HG03378 (cell line): ENCODE data around the gene CRIP2.

ENCODE experiments used
- ATAC-seq: cut with Tn5 transposase; IDR thresholded peaks from one replicate; pipeline ENCODE4 v1.9.1; 2021; ENCODE audit warnings: mild to moderate bottlenecking, moderate library complexity; ENCODE audit not compliant: unreplicated experiment

The CRIP2 gene

DNA sequence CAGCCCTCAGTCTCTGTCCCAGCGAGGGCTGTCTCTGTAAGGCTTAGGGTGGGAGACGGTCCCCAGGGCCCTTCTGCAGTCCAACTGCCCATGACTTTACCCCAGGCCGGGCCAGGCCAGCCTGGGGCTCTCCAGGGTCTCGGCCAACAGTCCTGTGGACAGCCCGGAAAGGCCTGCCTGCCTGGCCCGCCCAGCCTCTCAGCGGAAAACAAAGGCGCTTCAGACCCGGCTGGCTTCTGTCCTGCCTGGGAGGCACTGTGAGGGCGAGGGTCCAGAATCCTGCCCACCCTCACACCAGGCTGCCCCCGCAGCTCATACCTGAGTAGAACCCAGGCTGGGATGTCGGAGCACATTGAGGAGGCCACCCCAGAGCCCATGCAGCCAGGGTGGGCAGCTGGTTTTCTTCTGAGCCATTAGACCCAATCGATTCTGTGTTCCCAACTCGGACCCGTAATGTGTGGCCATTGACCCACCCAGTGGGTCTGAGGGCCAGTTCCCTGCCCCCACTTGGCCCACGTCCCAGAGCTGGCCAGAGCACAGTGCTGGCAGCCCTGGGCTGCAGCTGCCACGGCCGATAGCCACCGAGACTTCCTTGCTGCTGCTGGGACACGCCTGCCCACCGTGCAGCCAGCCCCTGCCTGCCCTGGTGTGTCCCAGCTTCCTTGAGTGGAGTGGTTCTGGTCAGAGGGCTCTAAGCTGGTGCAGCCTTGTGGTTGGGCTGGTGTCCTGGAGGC, 1.6 kb downstream of the CRIP2 start:
- ATAC-seq: no peak

- no peak for ATAC-seq
These were observed 2.4 kb downstream of the CRIP2 start for GRCh38 chr14:105476831-105477659.

- ATAC-seq: no peak
These were observed 3.2 kb downstream of the CRIP2 start for GRCh38 chr14:105477660-105478397.

- no peak for ATAC-seq
These were observed 4.0 kb downstream of the CRIP2 start for GRCh38 chr14:105478398-105479251.

DNA sequence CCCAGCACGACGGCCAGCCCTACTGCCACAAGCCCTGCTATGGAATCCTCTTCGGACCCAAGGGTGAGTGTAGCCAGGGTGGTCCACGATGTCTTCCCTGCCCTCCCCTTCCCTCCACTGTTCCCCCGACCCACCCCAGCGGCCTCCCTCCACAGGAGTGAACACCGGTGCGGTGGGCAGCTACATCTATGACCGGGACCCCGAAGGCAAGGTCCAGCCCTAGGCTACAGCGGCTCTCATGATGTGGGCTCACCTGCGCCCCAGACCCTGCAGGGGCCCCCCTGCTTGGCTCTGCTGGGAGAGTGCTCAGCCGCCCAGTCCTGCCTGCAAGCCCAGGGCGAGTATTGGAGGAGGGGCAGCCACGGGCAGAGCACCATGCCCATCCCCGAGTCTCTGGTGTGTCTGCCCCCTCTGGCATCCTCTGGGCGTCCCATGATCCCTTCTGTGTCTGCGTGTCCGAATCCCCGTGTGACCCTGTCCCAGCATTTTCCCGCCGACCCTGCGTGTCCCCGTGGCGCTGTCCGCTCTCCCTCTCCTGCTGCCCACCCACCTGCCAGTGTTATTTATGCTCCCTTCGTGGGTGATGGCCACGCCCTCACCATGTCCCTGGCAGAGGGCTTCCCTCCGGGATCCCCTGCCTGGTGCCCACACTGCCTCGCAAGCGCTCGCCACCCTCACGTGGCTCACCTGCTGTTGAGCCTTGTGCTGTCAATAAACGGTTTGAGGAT, 5.0 kb downstream of the CRIP2 start:
- no peak for ATAC-seq

GRCh38 chr14:105480199-105480746, 5.7 kb downstream of the CRIP2 start:
- ATAC-seq: no peak

DNA sequence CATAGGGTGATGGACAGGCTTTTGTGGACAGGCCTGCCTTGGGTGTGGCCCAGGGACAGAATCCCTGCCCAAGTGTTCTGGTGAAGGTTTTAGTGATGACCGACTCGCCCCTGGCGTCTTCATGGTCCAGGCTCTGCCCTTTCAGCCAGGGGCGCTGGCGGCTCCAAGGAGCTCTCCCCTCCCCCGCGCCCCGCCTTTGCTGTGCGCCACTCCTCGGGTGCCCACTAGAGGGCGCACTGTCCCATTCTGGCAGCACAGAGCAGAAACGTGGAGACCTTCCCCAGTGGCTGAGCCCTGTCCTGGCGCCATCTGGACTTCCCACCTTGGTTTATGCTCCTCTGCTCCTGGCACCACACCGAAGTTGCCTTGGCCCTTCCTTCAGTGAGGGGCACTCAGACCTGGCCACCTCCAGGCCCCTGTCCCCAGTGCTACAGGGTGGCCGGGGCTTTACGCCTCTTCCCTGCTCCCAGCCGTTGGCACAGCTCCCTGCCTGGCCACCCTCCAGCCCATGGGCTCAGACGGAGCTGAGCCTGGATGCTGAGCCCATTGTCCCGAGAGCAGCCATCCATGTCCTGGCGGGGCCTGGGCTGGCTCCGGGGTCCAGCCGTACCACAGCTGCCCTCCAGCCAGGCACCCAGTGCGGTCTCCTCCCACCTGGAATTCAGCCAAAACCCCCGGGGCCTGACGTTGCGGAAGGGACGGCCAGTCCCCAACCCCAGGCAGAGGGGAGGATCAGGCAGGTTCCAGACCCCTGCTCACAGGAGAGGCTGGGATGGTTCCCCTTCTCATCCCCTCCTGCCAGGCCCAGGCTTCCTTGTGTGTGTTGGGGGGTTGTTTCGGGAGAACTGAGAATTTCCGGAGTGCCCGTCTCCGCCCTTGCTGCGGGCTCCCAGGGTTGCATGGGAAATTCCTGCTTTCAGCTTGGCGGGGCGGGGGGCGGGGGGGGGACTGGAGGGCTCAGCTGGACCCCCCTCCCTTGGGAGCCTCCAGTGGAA, 6.5 kb downstream of the CRIP2 start:
- ATAC-seq: no peak

GRCh38 chr14:105481886-105482457, 7.4 kb downstream of the CRIP2 start:
- ATAC-seq: no peak

DNA sequence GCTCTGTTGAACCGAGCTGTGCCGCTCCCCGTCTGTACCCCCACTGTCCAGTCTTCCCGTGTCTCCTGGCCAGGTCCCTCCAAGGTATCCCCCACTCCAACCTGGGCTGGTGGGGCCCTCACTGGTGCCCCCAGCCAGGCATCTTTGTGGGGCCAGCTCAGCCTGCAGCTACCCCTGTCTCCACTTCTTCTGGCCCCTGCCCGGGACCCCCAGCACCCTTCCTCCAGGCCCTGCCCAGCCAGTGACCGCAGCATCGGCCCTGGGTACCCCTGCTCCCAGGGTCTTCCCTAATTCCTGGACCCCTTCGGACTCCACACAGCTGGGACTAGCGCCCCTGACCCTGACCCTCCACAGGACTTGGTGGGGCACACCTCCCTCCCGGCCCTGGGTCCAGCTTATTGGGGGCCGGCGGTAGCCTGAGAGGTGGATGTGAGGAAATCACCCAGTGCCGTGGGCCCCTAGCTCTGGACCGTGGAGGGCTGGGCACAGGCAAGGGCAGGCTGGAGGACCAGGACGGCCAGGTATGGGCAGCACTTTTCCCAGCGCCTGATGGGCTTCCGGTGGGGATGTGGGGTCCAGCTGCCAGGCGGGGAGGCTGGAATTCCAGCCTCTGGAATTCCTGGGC, 8.0 kb downstream of the CRIP2 start:
- ATAC-seq: no peak

GRCh38 chr14:105483300-105484068, 8.9 kb downstream of the CRIP2 start:
- no peak for ATAC-seq

GRCh38 chr14:105484069-105484996, 9.7 kb downstream of the CRIP2 start:
- no peak for ATAC-seq

DNA sequence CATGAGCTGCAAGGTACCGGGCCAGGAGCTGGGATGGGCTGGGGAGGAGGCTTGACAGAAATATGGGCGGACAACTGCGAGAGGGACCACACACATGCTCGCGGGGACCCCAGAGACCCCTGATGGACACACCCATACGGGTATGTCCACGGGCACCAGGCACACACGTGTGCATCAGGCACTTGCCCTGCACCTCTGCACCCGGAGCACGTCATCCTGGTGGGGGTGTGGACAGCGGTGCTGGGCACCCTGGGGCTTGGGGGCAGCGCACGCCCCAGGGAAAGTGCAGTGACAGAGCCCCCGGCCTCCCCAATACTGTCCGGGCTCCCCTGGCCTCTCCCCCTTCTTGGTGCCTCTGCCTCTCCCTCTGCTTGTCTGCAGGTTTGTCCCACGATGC, 10.4 kb downstream of the CRIP2 start:
- ATAC-seq: no peak

GRCh38 chr14:105485739-105486162, 11.1 kb downstream of the CRIP2 start:
- ATAC-seq: no peak

GRCh38 chr14:105486163-105486973, 11.7 kb downstream of the CRIP2 start, which contains the start of gene CRIP1:
Gene CRIP1, plus strand, starts transcription at chr14:105486886. Its CDS starts 374 bp downstream, at chr14:105487260.
- ATAC-seq: no peak

- ATAC-seq: no peak
These were observed 12.4 kb downstream of the CRIP2 start for GRCh38 chr14:105486974-105487448.
